RWPE2 (cell line): ENCODE results near the gene MRTFB.
"Not testable (repeated sequence)": the region's sequence is repeated elsewhere in the genome, so short reads cannot be mapped to it uniquely, and the experiment has no call there.

ENCODE experiments used
- ATAC-seq: fragments of 200-7000 bp; cut with Tn5 transposase; 3 replicates; pipeline ENCODE4 v1.9.1; 2021; ENCODE audit warnings: low read depth
- DNase-seq: peaks from one replicate; pipeline ENCODE4 v3.0.0-alpha.2; 2020; ENCODE audit warnings: low spot score
- H3K27ac ChIP-seq: fragments of 450-650 bp; 2 replicates; pipeline ENCODE4 v1.5.1; 2017; ENCODE audit warnings: mild to moderate bottlenecking; ENCODE audit not compliant: poor library complexity, severe bottlenecking
- H3K27me3 ChIP-seq: fragments of 250-450 bp; sonication (Bioruptor Pico); 2 replicates; pipeline ENCODE4 v1.5.1; 2021; ENCODE audit warnings: mild to moderate bottlenecking, moderate library complexity; ENCODE audit not compliant: insufficient read depth, poor library complexity, severe bottlenecking
- H3K36me3 ChIP-seq: fragments of 250-450 bp; sonication (Bioruptor Pico); 2 replicates; pipeline ENCODE4 v1.5.1; 2020; ENCODE audit warnings: low read depth, mild to moderate bottlenecking, moderate library complexity
- H3K4me1 ChIP-seq: fragments of 250-450 bp; sonication (Bioruptor Pico); 2 replicates; pipeline ENCODE4 v1.5.1; 2021; ENCODE audit warnings: mild to moderate bottlenecking, moderate library complexity; ENCODE audit not compliant: insufficient read depth, poor library complexity, severe bottlenecking
- H3K4me3 ChIP-seq: fragments of 250-450 bp; sonication (Bioruptor Pico); 2 replicates; pipeline ENCODE4 v1.5.1; 2021; ENCODE audit warnings: mild to moderate bottlenecking, moderate library complexity; ENCODE audit not compliant: severe bottlenecking
- H3K9me3 ChIP-seq: fragments of 250-450 bp; sonication (Bioruptor Pico); 2 replicates; pipeline ENCODE4 v1.5.1; 2021; ENCODE audit warnings: mild to moderate bottlenecking, moderate library complexity; ENCODE audit not compliant: severe bottlenecking
- CTCF ChIP-seq: fragments of 450-650 bp; IDR thresholded peaks from one replicate; pipeline ENCODE4 v1.5.1; 2017; ENCODE audit warnings: mild to moderate bottlenecking, moderate library complexity; ENCODE audit not compliant: poor library complexity, severe bottlenecking

Gene MRTFB

GRCh38 chr16:14041164-14041563 lies 30.0 kb upstream of the MRTFB start:
- DNase-seq (no peak), ATAC-seq (no peak)
- no peaks in the 10 kb centered on the region for H3K9me3 ChIP-seq
- no peaks in the 10 kb centered on the region for H3K27me3 ChIP-seq
- H3K27ac ChIP-seq: no peak overlapping the region
- no peak for TF ChIP-seq CTCF
- H3K4me3 ChIP-seq: no peak overlapping the region
- H3K4me1 ChIP-seq: no peaks in the 10 kb centered on the region
- no peaks in the 10 kb centered on the region for H3K36me3 ChIP-seq

- H3K27ac ChIP-seq: no peak overlapping the region
- H3K4me1 ChIP-seq: no peaks in the 10 kb centered on the region
- DNase-seq: no peak
- no peaks in the 10 kb centered on the region for H3K9me3 ChIP-seq
- TF ChIP-seq CTCF: no peak
- H3K36me3 ChIP-seq: no peaks in the 10 kb centered on the region
- no peaks in the 10 kb centered on the region for H3K27me3 ChIP-seq
- no peak overlapping the region for H3K4me3 ChIP-seq
- ATAC-seq: no peak
Measured at GRCh38 chr16:14042706-14043105, 28.4 kb upstream of the MRTFB start.

DNA sequence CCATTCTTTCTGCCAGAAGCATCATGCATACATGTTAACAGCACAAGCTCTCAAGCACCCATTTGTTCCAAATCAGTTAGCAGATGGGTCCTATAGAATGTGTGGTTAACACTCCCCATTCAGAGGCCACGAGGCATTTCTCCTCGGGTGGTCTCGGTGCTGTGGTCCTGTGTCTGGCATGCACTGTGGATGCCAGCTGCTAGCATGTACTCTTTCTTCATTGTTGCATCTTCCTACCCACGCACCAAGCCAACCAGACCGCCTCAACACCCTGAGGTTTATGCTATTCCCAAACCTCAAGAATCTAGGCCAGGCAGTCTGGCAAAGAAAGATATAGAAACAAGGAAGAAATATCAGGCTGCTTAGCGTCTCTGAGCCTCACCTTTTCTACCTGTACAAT lies 27.8 kb upstream of the MRTFB start:
- TF ChIP-seq CTCF: no peak
- H3K36me3 ChIP-seq: no peaks in the 10 kb centered on the region
- H3K27ac ChIP-seq: no peak overlapping the region
- DNase-seq: no peak
- H3K9me3 ChIP-seq: no peaks in the 10 kb centered on the region
- ATAC-seq: no peak
- no peaks in the 10 kb centered on the region for H3K4me1 ChIP-seq
- H3K27me3 ChIP-seq: no peaks in the 10 kb centered on the region
- H3K4me3 ChIP-seq: no peak overlapping the region

GRCh38 chr16:14043793-14044192 lies 27.3 kb upstream of the MRTFB start:
- ATAC-seq: no peak

GRCh38 chr16:14047121-14047859 lies 23.8 kb upstream of the MRTFB start:
- not testable (repeated sequence) for H3K27ac ChIP-seq, H3K9me3 ChIP-seq, H3K36me3 ChIP-seq, H3K4me3 ChIP-seq, H3K27me3 ChIP-seq, H3K4me1 ChIP-seq, DNase-seq, ATAC-seq

More at GRCh38 chr16:14043793-14044192, 27.3 kb upstream of the MRTFB start:
- H3K27me3 ChIP-seq: no peaks in the 10 kb centered on the region
- no peak for DNase-seq
- H3K4me1 ChIP-seq: no peaks in the 10 kb centered on the region
- H3K36me3 ChIP-seq: no peaks in the 10 kb centered on the region
- no peaks in the 10 kb centered on the region for H3K9me3 ChIP-seq
- TF ChIP-seq CTCF: no peak
- H3K4me3 ChIP-seq: no peak overlapping the region
- no peak overlapping the region for H3K27ac ChIP-seq
